IMR-90 (cell line): Measurements from ENCODE around the gene TCOF1. TPM values are rescaled to one million over a fixed set of nuclear protein-coding genes. Genes with fewer than 3 reads are reported as not detected.

Source experiments
- ATAC-seq: fragments of 200-7000 bp; cut with Tn5 transposase; 2 replicates; pipeline ENCODE4 v1.9.1; 2020; ENCODE audit warnings: low read depth, mild to moderate bottlenecking, moderate library complexity
- BruUV-seq: library from RNA; stranded (reverse); fragments of 400-500 nt; replicated peaks from 2 replicates; lab custom pipeline; 2021; lab: Mats Ljungman, UMichigan
- CTCF ChIA-PET: fragments of 300-600 bp; formaldehyde crosslinking; extraction: SDS; loops from one replicate; lab custom pipeline; 2021; ENCODE audit warnings: antibody characterized with exemption; lab: Yijun Ruan, JAX
- POLR2A ChIA-PET: fragments of 300-600 bp; sonication (Branson Sonifier 250); formaldehyde crosslinking; loops from one replicate; lab custom pipeline; 2022; ENCODE audit warnings: antibody characterized with exemption; ENCODE audit not compliant: unreplicated experiment; lab: Charles Lee
- DNase-seq: peaks from one replicate; pipeline ENCODE4 v3.0.0; 2013
- H2AFZ ChIP-seq: replicated peaks from 2 replicates; pipeline ENCODE3; 2013; ENCODE audit warnings: low read length, mild to moderate bottlenecking; ENCODE audit not compliant: poor library complexity
- H2AK5ac ChIP-seq: 2 replicates; pipeline ENCODE4 v1.6.1; 2013; ENCODE audit warnings: low read depth, low read length, inconsistent platforms
- H2AK9ac ChIP-seq: replicated peaks from 2 replicates; pipeline ENCODE3; 2013; ENCODE audit warnings: mild to moderate bottlenecking, low read depth, low read length, moderate library complexity; ENCODE audit not compliant: poor library complexity
- H2BK120ac ChIP-seq: 2 replicates; pipeline ENCODE4 v1.6.1; 2013; ENCODE audit warnings: low read depth, low read length, inconsistent platforms
- H2BK15ac ChIP-seq: 3 replicates; pipeline ENCODE4 v1.6.1; 2013; ENCODE audit warnings: low read depth, low read length, inconsistent platforms
- H2BK20ac ChIP-seq: 2 replicates; pipeline ENCODE4 v1.6.1; 2013; ENCODE audit warnings: low read depth, mild to moderate bottlenecking, inconsistent platforms, low read length, moderate library complexity
- H2BK5ac ChIP-seq: 2 replicates; pipeline ENCODE4 v1.6.1; 2013; ENCODE audit warnings: mild to moderate bottlenecking, low read depth, low read length, inconsistent platforms; ENCODE audit not compliant: poor library complexity, severe bottlenecking
- H3K14ac ChIP-seq: replicated peaks from 2 replicates; pipeline ENCODE4 v1.6.1; 2013; ENCODE audit warnings: low read depth, low read length, inconsistent platforms
- H3K18ac ChIP-seq: 2 replicates; pipeline ENCODE4 v1.6.1; 2013; ENCODE audit warnings: low read depth, low read length, control low read depth
- H3K23ac ChIP-seq: 2 replicates; pipeline ENCODE4 v1.6.1; 2013; ENCODE audit warnings: low read depth, low read length, inconsistent platforms
- H3K27ac ChIP-seq: 2 replicates; pipeline ENCODE4 v1.5.1; 2013; ENCODE audit warnings: mild to moderate bottlenecking, control low read depth, low read length; ENCODE audit not compliant: insufficient read depth
- H3K27me3 ChIP-seq: 2 replicates; pipeline ENCODE4 v1.6.1; 2013; ENCODE audit warnings: low read length; ENCODE audit not compliant: control insufficient read depth, insufficient read depth
- H3K36me3 ChIP-seq: 2 replicates; pipeline ENCODE4 v1.6.1; 2013; ENCODE audit warnings: low read length, mixed read lengths; ENCODE audit not compliant: control insufficient read depth, insufficient read depth
- H3K4ac ChIP-seq: 2 replicates; pipeline ENCODE4 v1.6.1; 2013; ENCODE audit warnings: low read depth, low read length, inconsistent platforms
- H3K4me1 ChIP-seq: 2 replicates; pipeline ENCODE4 v1.6.1; 2013; ENCODE audit warnings: low read length, mixed read lengths; ENCODE audit not compliant: control insufficient read depth, insufficient read depth
- H3K4me2 ChIP-seq: 2 replicates; pipeline ENCODE4 v1.6.1; 2013; ENCODE audit warnings: low read depth, mild to moderate bottlenecking, control low read depth, low read length, moderate library complexity
- H3K4me3 ChIP-seq: 2 replicates; pipeline ENCODE4 v1.5.1; 2013; ENCODE audit warnings: low read depth, mild to moderate bottlenecking, control low read depth, low read length, moderate library complexity; ENCODE audit not compliant: insufficient read depth
- H3K56ac ChIP-seq: 2 replicates; pipeline ENCODE4 v1.6.1; 2013; ENCODE audit warnings: low read length, inconsistent platforms; ENCODE audit not compliant: insufficient read depth; ENCODE audit errors: extremely low read depth
- H3K79me1 ChIP-seq, 2 experiments: 2 replicates each; pipeline ENCODE4 v1.6.1; 2013; ENCODE audit warnings: low read length in 2 of 2, inconsistent platforms in 1 of 2, low read depth in 1 of 2
- H3K9ac ChIP-seq: 2 replicates; pipeline ENCODE4 v1.6.1; 2013; ENCODE audit warnings: low read depth, low read length, control low read depth
- H3K9me1 ChIP-seq: 2 replicates; pipeline ENCODE4 v1.6.1; 2013; ENCODE audit warnings: low read length, inconsistent platforms; ENCODE audit not compliant: insufficient read depth
- H3K9me3 ChIP-seq: 2 replicates; pipeline ENCODE4 v1.6.1; 2013; ENCODE audit warnings: low read length; ENCODE audit not compliant: control insufficient read depth, insufficient read depth
- H4K20me1 ChIP-seq: 2 replicates; pipeline ENCODE4 v1.6.1; 2013; ENCODE audit warnings: low read length, inconsistent platforms; ENCODE audit not compliant: insufficient read depth
- H4K5ac ChIP-seq: 2 replicates; pipeline ENCODE4 v1.6.1; 2013; ENCODE audit warnings: mild to moderate bottlenecking, low read depth, low read length, control low read depth
- H4K8ac ChIP-seq, 2 experiments: 2 replicates each; pipeline ENCODE4 v1.6.1; 2013; ENCODE audit warnings: low read depth in 2 of 2, low read length in 2 of 2, control low read depth in 1 of 2, inconsistent platforms in 1 of 2
- H4K91ac ChIP-seq: 2 replicates; pipeline ENCODE4 v1.6.1; 2013; ENCODE audit warnings: low read depth, low read length, inconsistent platforms; ENCODE audit not compliant: insufficient read depth
- CEBPB ChIP-seq: IDR thresholded peaks from 2 replicates; pipeline ENCODE4 v1.6.1; 2012; ENCODE audit warnings: low read depth, low read length, improper control_type of control experiment
- RFX5 ChIP-seq: IDR thresholded peaks from 2 replicates; pipeline ENCODE4 v1.8.0; 2012; ENCODE audit warnings: low read depth, mild to moderate bottlenecking, low read length, moderate library complexity
- WGBS, 2 experiments: methylation state at CpG; one replicate each; pipeline versions ENCODE4 v1.1.5 to v1.1.7; 2013; ENCODE audit warnings: missing lambda C conversion rate in 2 of 2; ENCODE audit not compliant: insufficient read length in 1 of 2; ENCODE audit errors: extremely low coverage in 2 of 2; 5-methylcytosine and 5-hydroxymethylcytosine counted together
- dilution Hi-C: fragments of 300-500 bp; cut with HindIII; formaldehyde crosslinking; loops from one replicate; pipeline ENCODE4 v1.14.3; 2018; ENCODE audit warnings: low sequenced_read_pairs; ENCODE audit not compliant: unreplicated experiment
- in situ Hi-C: fragments of 300-500 bp; cut with MboI; formaldehyde crosslinking; loops from 3 replicates; pipeline ENCODE4 v1.14.3; 2019; ENCODE audit warnings: low sequenced_read_pairs, inconsistent platforms, mixed read lengths
- intact Hi-C: fragments of 100-400 bp; cut with micrococcal nuclease; formaldehyde crosslinking; loops from 2 replicates; pipeline ENCODE4 v1.10.0; 2022
- polyA plus RNA-seq, 3 experiments: library from polyadenylated mRNA; depleted of rRNA; stranded (reverse); fragments of >200 nt; gene quantifications; 2 replicates each; pipeline ENCODE4 v1.2.3, GENCODE V29; 2012; ENCODE audit warnings: low replicate concordance in 1 of 3
- total RNA-seq: library from RNA; depleted of rRNA; stranded (reverse); fragments of >200 nt; gene quantifications from 2 replicates; pipeline ENCODE4 v1.2.3, GENCODE V29; 2012

The TCOF1 gene
- total and polyA plus RNA-seq, 2 of the 4 experiments (the other 2 are of a cell fraction): 18.2 to 19.7 TPM

DNA sequence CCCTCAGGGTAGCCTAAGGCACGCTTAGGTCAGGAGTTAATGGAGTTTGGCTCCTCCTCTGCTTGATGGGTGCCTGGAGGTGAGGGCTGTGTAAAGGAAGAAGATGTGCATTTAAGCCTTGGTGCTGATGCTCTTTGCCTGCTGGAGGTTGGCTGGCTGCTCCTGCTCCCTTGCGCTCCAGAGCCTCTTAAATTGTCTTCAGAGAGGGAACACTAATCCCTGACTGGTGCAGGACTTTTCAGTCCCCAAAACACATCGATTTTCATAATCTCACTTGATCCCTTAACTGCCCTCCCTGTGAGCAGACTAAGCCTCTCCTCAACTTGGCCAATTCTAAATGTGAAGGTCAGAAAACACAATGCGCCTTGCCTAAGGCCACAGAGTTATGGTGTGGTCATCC lies 16.2 kb upstream of the TCOF1 start:
- WGBS, 2 experiments: 100% methylated on average over 1 of the region's 4 CpGs; no CpG with 5 or more reads in 1 of the 2 experiments
- H3K4ac ChIP-seq: 0 out of 2 replicates have a peak overlapping the region, but pooled peaks have one; percentile 28
- no peak overlapping the region for H2BK5ac ChIP-seq
- H3K9ac ChIP-seq: no peak overlapping the region
- H3K36me3 ChIP-seq: no peaks in the 10 kb centered on the region
- ChIA-PET POLR2A (no interaction called here), CTCF (no interaction called here)
- no peaks in the 10 kb centered on the region for H3K9me3 ChIP-seq
- H3K4me3 ChIP-seq: no peak overlapping the region
- H3K9me1 ChIP-seq: peaks cover under 1% of the 10 kb centered on the region
- BruUV-seq: no TSS peak
- no peak overlapping the region for H3K56ac ChIP-seq
- in situ Hi-C loops: no loop called here
- H2AK5ac ChIP-seq: peak overlapping the region; percentile 43; the same call in 1 of the 2 replicates
- H3K79me1 ChIP-seq: no peaks in the 10 kb centered on the region
- H2AFZ ChIP-seq: no peak overlapping the region
- H3K23ac ChIP-seq: no peak overlapping the region
- 0 out of 2 replicates have a peak overlapping the region, but pooled peaks have one; percentile 31 for H2BK20ac ChIP-seq
- H2BK120ac ChIP-seq: no peak overlapping the region
- no peak for DNase-seq
- H4K20me1 ChIP-seq: no peaks in the 10 kb centered on the region
- no peak overlapping the region for H3K27ac ChIP-seq
- dilution Hi-C loops: no loop called here
- H4K5ac ChIP-seq: no peak overlapping the region
- no peak overlapping the region; the same call in 1 of the 2 replicates for H4K91ac ChIP-seq
- ATAC-seq: no peak
- intact Hi-C loops: no loop called here
- H2AK9ac ChIP-seq: no peak overlapping the region
- H3K14ac ChIP-seq: no peak overlapping the region
- H3K4me2 ChIP-seq: no peak overlapping the region
- H4K8ac ChIP-seq: no peak overlapping the region
- H3K18ac ChIP-seq: no peak overlapping the region
- no peak for TF ChIP-seq CEBPB
- TF ChIP-seq RFX5: no peak
- H2BK15ac ChIP-seq: no peak overlapping the region
- H3K4me1 ChIP-seq: peaks cover 1% of the 10 kb centered on the region
- no peaks in the 10 kb centered on the region; the same call in 1 of the 2 replicates for H3K27me3 ChIP-seq
